ENCODE measurements around the gene GGTA1.

GGTA1 gene

GRCh38 chr9:121427899-121428298 lies 71.7 kb downstream of the GGTA1 start:
- no peak overlapping the region for H3K4me3 ChIP-seq (ENCODE audit: low read depth, low read length)
- no peak for TF ChIP-seq CTCF (IDR thresholded peaks at IDR 0.05; ENCODE audit: insufficient read depth, low read length, missing control alignments)
- DNase-seq (ENCODE audit: low read depth, low spot score), result no peak
- POLR2A ChIA-PET, result no interaction called here
- CTCF ChIA-PET, result interaction anchor here (3.7 kb wide), 1 partner anchor 108 kb away, joined by 8 read pairs; no protein-coding TSS in a partner anchor

GRCh38 chr9:121424024-121424432 lies 75.6 kb downstream of the GGTA1 start:
- no peak overlapping the region for H3K4me3 ChIP-seq (ENCODE audit: low read depth, low read length)
- DNase-seq (ENCODE audit: low read depth, low spot score), result no peak
- TF ChIP-seq CTCF (IDR thresholded peaks at IDR 0.05; ENCODE audit: insufficient read depth, low read length, missing control alignments), result no peak
- ChIA-PET POLR2A (no interaction called here), CTCF (interaction anchor here (1.5 kb wide), 1 partner anchor 16 kb away, joined by 3 read pairs; no protein-coding TSS in a partner anchor)

GRCh38 chr9:121411993-121412392 lies 87.7 kb downstream of the GGTA1 start:
- ChIA-PET CTCF (interaction anchor here (1.0 to 29.4 kb wide), 3 partner anchors 10 to 94 kb away, joined by 4 to 597 read pairs (median 5); no protein-coding TSS in a partner anchor), POLR2A (no interaction called here)
- TF ChIP-seq CTCF (IDR thresholded peaks at IDR 0.05; ENCODE audit: insufficient read depth, low read length, missing control alignments), result no peak
- no peak for DNase-seq (ENCODE audit: low read depth, low spot score)
- no peak overlapping the region for H3K4me3 ChIP-seq (ENCODE audit: low read depth, low read length)

- H3K4me3 ChIP-seq (ENCODE audit: low read depth, low read length), result no peak overlapping the region
- ChIA-PET POLR2A (no interaction called here), CTCF (interaction anchor here (0.8 to 29.4 kb wide), 4 partner anchors 12 to 192 kb away, joined by 3 to 597 read pairs (median 7); no protein-coding TSS in a partner anchor)
- no peak for DNase-seq (ENCODE audit: low read depth, low spot score)
- no peak for TF ChIP-seq CTCF (IDR thresholded peaks at IDR 0.05; ENCODE audit: insufficient read depth, low read length, missing control alignments)
Observed at GRCh38 chr9:121405899-121406298, 93.7 kb downstream of the GGTA1 start.
